Skin epidermis (tissue), 12 donors: Measurements from ENCODE around the gene CPA1.
"Not testable (repeated sequence)": the region's sequence is repeated elsewhere in the genome, so short reads cannot be mapped to it uniquely, and the experiment has no call there.

ENCODE experiments used
- H3K27ac ChIP-seq, 21 experiments: fragments of 200-600 bp; sonication (generic) in 11 of 21; one replicate each; pipeline ENCODE4 v1.5.0; 2020; ENCODE audit warnings: mild to moderate bottlenecking in 3 of 21, inconsistent platforms in 2 of 21, moderate library complexity in 2 of 21
- H3K4me3 ChIP-seq, 7 experiments: fragments of 200-600 bp; sonication (generic) in 2 of 7; one replicate each; pipeline ENCODE4 v1.5.0; 2020; ENCODE audit warnings: inconsistent platforms in 2 of 7, mild to moderate bottlenecking in 2 of 7, moderate library complexity in 1 of 7

Gene CPA1

DNA sequence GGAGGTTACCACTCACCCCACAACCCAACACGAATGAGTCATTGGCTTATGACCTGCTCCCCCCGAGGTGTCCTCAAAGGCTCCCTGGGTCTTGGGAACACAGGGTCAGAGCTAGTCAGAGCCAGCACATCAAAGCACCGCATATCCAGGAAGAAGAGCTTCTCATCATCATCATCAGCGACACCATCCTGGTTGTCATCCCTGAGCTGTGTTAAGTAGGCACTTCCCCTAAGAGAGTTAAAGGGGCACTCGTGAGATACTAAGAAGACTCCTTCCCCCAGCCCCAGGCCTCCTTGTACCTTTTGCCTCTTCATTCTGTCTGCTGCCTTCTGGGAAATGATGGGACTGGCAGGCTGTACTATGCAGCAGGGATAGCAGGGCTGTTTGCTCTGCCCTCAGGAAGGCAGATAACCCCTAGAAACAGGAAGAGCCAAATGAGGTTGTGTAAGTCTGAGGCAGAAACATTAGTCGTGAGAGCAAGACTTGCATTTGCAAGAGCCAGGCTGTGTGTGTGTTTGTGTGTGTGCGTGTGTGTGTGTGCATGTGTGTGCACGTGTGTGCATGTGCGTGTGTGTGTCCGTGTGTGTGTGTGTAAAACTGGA is 11.1 kb upstream of the CPA1 start:
- Histone ChIP-seq H3K27ac (peak overlapping the region in 10 of 21 experiments; percentile 1 to 77 (median 46)), H3K4me3 (no peak overlapping the region)

DNA sequence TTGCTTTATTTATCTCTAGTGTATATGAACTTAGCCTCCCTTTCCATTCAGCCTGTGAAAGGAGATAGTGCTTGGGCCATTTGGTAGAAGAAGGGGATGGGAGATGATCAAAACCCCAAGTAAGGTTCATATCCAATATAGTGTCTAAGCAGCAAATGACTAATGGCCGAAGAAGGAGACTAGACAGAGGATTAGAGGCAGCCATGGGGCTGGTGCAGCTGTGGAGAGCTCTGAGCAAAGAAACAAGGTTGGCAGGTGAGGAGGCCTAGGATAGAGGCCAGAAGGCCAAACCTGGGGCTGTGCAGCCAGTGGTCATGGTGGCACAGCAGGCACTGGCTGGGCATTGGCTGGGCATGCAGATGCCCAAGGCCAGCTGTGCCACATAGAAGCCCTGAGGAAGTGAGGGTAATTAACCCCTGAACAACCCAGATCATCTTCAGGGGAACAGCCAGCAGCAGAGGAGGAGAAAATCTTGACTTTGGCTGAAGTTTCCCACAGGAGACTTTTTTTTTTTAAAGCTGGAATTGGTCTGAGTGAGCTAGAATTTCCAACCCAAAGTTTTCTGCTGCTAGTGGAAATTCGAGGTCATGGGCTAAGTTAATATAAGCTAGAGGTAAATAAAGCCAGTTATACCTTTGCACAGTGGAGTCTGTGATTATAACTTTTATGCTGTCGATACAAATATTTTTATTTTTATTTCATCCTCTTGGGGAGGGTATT is 10.3 kb upstream of the CPA1 start:
- H3K4me3 ChIP-seq, result no peak overlapping the region
- H3K27ac ChIP-seq, result peak overlapping the region in 9 of 21 experiments; percentile 14 to 77 (median 47)

GRCh38 chr7:130371046-130371445 is 9.2 kb upstream of the CPA1 start:
- H3K4me3 ChIP-seq, result no peak overlapping the region
- peak overlapping the region in 6 of 21 experiments; percentile 24 to 77 (median 38) for H3K27ac ChIP-seq

GRCh38 chr7:130372402-130373165 is 7.7 kb upstream of the CPA1 start:
- peak overlapping the region in 15 of 21 experiments; percentile 42 to 93 (median 85) for H3K27ac ChIP-seq
- no peak overlapping the region for H3K4me3 ChIP-seq

- Histone ChIP-seq H3K4me3 (no peak overlapping the region), H3K27ac (peak overlapping the region in 18 of 21 experiments; percentile 73 to 93 (median 83))
Measured at GRCh38 chr7:130374507-130374906, 5.8 kb upstream of the CPA1 start.

DNA sequence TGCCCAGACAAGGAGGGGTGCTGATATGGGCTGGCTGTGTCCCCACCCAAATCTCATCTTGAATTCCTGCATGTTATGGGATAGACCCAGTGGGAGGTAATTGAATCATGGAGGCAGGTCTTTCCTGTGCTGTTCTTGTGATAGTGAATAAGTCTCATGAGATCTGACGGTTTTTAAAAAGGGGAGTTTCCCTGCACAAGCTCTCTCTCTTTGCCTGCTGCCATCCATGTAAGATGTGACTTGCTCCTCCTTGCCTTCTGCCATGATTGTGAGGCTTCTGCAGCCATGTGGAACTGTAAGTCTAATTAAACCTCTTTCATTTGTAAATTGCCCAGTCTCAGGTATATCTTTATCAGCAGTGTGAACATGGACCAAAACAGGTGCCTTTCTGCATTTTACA is 3.8 kb upstream of the CPA1 start:
- H3K27ac ChIP-seq, H3K4me3 ChIP-seq: not testable (repeated sequence)

DNA sequence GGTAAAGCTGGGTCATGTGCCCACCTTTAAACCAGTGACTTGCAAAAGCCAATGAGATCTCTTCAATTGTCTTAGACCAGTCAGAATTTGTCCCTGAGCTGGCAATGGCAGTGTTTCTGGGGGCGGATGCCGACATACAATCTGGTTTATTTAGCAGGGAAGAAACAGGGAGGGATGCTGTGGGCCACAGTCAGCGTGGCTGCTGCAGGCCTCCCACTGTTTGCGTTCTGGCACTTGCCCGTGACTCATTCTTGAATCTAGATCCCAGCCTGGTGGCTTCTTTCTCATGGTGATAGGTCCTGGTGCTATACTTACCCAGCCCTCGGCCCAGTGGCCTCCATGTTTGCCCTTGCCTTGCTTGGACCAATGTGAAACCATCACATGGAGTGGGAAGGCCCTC is 3.1 kb upstream of the CPA1 start:
- Histone ChIP-seq H3K27ac (no peak overlapping the region), H3K4me3 (no peak overlapping the region)

- Histone ChIP-seq H3K27ac (no peak overlapping the region), H3K4me3 (no peak overlapping the region)
Measured at GRCh38 chr7:130379019-130379418, 1.3 kb upstream of the CPA1 start.

DNA sequence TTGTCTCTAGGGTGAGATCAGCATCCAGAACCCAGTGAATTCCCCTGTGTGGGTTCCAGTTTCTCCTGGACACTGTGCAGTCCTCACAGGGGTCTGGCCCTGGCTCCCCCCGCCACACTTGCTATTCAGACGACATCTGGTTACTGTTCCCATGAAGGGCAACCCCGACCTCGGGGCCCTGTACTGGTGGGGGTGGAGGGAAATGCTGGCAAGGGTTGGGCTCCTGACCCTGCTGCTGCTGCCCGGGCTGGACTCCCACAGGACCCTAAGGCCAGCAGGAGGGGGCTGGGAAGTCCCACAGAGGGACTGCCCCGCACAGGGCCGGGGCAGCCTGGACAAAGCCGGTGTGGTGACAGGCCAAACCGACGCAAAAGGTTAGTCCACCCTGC is 768 bp upstream of the CPA1 start:
- H3K27ac ChIP-seq, result no peak overlapping the region
- no peak overlapping the region for H3K4me3 ChIP-seq

- H3K4me3 ChIP-seq, result no peak overlapping the region
- H3K27ac ChIP-seq, result no peak overlapping the region
Measured at GRCh38 chr7:130380861-130381455, 664 bp downstream of the CPA1 start.

DNA sequence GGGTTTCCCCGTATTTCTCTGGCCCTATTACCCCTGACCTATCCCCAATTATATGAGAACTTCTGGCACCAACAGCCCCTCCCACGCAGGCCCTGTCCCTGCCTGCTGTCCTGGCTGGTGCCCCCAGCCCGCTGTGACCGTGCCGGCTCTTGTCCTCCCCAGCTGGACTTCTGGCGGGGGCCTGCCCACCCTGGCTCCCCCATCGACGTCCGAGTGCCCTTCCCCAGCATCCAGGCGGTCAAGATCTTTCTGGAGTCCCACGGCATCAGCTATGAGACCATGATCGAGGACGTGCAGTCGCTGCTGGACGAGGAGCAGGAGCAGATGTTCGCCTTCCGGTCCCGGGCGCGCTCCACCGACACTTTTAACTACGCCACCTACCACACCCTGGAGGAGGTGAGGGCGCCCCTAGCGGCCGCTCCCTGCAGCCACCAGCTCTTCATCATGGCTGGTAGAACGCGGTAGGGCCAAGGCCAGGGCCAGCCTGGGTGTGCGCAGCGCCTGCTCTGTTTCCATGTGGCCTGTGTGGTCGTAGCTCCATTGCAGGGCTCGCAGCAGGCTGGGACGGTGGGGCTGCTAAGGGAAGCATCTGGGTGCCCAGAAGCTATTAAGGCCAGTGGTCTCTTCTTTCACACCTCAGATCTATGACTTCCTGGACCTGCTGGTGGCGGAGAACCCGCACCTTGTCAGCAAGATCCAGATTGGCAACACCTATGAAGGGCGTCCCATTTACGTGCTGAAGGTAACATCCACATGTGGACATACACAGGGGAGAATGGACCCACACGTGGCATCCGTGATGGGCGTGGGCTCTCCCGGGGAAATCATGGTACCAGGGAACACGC is 1.4 kb downstream of the CPA1 start:
- Histone ChIP-seq H3K4me3 (no peak overlapping the region), H3K27ac (no peak overlapping the region)

DNA sequence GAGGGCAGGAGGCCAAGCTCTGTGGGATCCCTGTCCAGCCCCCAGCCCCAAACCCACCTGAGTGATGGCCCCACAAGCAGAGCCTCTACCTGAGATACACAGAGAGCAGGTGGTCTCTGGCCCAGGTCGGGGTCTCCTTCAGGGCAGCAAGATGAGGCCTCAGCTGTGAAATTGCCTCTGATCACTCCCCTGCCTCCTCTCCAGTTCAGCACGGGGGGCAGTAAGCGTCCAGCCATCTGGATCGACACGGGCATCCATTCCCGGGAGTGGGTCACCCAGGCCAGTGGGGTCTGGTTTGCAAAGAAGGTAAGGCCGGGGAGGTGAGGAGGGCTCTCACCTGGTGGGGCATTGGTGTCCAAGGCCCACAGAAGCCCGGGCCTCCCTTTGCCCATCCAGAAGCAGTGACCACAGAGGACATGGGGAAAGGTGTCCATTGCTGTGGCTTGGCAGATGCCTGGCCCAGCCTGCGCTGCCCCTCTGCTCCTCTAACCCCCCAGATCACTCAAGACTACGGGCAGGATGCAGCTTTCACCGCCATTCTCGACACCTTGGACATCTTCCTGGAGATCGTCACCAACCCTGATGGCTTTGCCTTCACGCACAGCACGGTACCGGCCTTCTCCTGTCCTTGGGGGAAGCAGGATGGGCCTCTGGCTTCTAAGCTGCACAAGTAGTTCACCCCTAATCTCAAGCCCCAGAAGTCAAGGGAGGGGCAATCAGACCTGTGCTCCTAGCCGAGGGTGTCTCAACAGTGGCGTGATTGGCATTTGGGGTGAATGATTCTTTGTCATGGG is 3.1 kb downstream of the CPA1 start:
- no peak overlapping the region for H3K27ac ChIP-seq
- no peak overlapping the region for H3K4me3 ChIP-seq

DNA sequence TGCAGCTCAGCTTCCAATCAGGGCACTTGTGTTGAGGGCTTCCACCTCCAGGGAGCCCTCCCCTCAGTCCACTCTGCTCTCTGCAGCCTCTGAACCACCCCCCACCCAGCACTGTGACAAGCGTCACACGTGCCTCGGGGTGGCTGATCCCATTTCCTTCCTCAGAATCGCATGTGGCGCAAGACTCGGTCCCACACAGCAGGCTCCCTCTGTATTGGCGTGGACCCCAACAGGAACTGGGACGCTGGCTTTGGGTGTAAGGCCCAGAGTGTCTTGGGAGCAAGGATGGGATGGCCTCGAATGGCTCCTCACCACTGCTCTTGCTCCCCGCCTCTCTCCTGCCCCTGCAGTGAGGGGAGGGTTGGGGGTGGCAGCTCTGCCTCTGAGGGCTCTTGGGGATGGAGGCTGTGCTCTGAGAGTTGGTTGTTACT is 4.1 kb downstream of the CPA1 start:
- H3K4me3 ChIP-seq, result no peak overlapping the region
- no peak overlapping the region for H3K27ac ChIP-seq

GRCh38 chr7:130384841-130385599 is 4.7 kb downstream of the CPA1 start:
- Histone ChIP-seq H3K4me3 (no peak overlapping the region), H3K27ac (no peak overlapping the region)

DNA sequence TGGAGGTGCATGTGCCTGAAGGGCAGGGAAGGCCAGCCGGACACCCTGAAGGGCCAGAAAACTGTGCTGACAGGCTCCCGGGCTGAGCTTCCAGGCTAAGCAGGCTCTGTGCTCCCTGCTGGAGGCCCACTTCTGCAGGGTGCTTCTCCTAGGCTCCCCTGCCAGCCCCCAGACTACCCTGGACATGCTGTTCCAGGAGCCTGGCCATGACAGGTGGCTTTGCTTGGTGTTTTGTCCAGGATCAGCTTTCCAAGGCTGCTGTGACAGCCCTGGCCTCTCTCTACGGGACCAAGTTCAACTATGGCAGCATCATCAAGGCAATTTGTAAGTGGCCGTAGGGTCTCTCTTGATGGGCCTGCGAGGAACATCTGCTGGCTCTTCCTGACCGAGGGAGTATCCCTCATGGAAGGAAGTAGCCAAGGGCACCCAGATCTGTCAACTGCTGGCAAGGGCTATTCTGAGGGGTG is 5.3 kb downstream of the CPA1 start:
- H3K27ac ChIP-seq, result no peak overlapping the region
- no peak overlapping the region for H3K4me3 ChIP-seq

DNA sequence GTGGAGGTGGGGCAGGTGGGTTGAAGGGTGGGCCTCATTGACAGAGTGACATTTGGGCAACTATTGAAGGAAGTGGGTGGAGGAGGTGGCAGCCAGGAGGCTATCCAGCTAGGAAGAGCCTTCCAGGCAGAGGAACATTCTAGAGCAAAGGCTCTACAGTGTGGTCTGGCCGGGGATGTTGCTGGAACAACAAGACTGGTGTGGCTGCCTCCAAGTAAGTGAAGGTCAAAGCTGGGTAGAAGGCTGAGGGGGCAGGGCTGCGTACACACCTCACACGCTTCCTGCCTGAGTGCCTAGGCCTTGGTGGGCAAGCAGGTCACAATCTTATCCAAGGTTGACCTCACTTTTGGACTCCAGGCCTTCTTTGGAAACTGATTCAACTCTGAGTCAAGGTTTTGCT is 6.6 kb downstream of the CPA1 start:
- Histone ChIP-seq H3K4me3 (no peak overlapping the region), H3K27ac (no peak overlapping the region)

DNA sequence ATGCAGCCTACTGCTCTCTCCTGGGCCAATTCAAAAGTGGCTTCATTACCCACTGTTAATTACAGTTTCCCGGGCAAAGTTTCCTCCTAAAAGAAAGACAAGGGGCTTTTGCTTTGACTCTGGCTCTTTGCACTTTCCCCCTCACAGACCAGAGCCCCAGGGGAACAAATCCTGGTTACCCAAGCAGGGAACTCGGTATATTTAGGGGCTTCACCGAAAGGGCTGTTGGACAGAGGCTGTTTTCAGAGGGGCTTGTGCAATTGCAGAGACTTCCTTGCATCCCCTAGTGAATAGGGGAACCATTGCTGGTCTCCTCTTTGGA is 7.0 kb downstream of the CPA1 start:
- Histone ChIP-seq H3K4me3 (no peak overlapping the region), H3K27ac (no peak overlapping the region)
